GM19193 (cell line): ENCODE measurements around the gene ATG2A.
A peak's percentile ranks its signal among the peaks of the same experiment; 100 is the strongest.

Source experiments
- POLR2A ChIP-seq: IDR thresholded peaks from 4 replicates; pipeline ENCODE4 v1.6.1; 2011; ENCODE audit not compliant: insufficient read depth, insufficient read length; ENCODE audit errors: extremely low read depth

Gene ATG2A

DNA sequence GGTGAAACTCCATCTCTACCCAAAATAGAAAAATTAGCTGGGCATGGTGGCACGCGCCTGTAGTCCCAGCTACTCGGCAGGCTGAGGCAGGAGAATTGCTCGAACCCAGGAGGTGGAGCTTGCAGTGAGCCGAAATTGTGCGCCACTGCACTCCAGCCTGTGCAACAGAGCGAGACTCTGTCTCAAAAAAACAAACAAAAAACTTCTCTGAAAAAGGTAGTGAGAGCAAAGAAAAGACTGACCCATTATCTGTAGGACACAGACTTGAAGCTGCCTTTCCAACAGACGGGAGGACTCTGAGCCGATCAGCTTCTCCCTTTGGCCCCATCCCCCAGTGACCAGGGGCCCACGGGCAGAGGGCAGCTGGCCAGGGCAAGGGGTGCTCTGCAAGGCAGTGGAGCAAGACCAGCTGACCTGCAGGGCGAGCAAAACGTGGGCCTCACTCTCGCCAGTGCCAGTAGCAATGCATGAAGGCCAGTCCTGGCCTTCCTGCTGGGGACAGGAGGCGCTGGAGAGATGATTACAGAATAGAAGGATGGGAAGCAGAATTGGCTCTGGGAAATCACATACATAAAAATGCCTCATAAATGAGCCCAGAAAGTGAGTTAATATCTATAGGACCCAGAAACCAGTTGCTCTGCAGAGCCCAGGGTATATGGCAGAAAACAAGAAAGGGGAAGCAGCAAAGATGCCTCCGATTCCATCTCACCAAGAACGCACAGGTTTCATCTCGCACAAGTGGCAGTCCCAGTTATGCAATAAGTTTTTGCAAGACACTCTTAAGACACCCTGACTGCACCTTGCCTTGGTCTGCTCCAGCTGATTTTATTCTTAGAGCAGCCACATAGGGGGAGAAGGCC lies 41.4 kb downstream of the ATG2A start:
- TF ChIP-seq POLR2A, result no peak

DNA sequence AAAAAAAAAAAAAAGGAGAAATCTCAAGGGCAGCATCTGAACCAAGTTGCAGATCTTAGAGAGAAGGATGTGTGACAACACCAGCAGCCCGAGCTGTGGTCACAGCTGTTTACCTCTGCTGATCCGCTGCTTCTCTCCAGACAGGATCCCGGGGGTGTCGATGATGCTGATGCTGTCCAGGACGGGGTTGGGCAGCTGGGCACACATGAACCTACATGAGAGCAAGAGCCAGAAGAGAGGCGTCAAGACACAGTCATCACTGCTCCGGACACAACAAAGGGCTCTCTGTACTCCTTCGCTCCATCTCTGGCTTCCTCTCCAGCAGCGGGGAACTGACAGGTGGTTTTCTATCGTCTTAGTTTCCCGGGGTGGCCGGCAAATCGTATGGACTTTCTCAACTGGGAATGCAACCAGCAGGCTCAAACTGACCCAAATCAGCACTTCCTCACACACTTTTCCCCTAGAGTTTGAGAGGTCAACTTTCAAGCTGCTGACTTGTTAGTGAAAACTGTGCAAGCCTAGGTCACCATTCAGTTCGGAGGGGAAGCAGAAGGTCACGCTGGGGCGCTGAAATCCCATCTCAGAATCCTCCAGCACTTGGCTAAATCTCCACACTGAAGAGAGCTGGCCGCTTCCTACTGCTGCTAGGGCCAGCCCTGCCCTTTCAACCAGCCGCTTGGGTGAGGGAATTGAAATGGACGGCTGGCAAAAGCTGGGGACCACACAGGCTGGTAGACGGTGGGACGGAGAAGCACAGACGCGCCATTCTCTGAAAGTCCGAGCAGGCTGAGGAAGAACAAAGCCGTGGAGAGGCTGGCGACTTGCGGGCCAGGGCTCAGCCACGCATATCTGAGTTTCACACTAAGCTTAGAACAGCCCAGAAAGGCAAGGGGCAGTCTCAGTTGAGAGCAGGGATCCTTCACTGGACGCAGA lies 42.4 kb downstream of the ATG2A start:
- no peak for TF ChIP-seq POLR2A

DNA sequence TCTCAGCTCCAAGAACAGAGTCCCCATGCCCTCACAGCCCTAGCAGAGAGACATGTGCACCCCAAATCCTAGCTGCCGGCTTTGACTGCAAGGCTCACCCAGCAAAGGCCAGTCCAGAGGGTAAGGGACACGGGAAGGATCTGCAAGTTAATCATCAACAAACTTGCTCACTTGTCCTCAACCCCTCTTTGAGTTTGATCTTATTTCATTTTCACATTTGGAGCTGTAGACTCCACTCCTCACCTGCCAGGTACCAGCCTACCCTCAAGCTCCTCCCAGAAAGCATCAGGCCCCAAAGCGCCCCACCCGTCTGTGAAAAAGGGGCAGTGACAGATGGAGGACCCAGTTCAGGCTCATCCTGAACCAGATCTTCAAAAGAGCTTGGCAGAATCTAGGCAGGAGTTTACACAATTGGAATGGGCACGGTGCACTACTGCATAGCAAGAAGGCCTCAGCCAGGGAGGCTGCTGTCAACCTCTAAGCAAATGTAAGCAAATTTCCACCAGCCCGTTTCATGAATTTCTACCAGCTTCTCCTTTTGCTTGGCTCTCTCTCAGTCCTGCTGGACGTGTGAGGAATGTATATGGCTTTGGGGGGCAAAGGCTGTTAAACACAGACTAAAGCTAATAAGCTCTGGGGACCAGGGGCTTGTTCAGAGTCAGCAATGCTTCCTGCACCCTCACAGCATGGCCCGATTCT lies 44.1 kb downstream of the ATG2A start:
- TF ChIP-seq POLR2A, result peak; percentile 8

DNA sequence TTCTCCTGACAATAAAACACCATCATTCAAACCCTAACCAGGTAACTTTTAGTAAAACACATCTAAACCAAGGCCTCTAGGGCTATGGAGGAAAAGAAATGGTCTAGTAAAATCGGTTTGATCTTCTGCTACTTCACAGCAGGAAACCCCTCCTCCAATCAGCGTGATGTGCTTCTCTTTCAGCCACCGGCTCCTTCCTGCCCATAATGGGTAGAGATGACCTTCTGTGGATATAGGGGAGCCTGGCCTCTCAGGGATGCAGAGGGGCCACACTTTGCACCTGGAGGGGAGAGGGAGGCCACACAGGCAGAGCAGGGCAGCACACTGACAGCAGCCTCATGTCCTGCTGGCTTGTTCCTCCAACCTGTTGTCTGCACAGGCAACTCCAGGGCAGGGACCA lies 45.5 kb downstream of the ATG2A start:
- no peak for TF ChIP-seq POLR2A

DNA sequence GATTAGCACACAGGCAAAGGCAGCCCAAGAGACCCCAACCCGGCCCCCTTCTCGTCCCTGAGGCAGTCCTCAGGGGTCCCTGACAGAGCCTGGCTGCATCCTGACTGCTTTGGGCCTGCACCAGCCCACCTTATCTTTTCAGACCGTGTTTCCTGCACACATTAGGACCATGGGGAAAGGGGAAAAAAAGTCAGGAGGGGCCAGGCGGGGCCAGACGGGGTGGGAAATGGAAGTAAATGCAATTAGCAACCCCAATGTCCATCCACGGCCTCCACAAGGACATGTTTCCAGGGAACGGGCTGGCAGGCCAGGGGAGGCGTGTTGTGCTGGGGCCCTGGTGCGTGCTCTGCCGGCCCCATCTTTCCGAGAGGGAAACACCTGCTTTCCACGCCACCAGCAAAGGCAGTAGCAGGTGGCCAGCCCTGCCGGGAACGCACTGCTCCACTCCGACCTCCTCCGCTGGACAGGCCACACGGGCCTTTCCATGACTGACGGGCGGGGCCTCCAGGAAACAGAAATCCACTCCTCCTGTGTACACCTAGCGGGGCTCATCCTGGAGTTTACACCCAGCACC lies 46.0 kb downstream of the ATG2A start:
- no peak for TF ChIP-seq POLR2A

DNA sequence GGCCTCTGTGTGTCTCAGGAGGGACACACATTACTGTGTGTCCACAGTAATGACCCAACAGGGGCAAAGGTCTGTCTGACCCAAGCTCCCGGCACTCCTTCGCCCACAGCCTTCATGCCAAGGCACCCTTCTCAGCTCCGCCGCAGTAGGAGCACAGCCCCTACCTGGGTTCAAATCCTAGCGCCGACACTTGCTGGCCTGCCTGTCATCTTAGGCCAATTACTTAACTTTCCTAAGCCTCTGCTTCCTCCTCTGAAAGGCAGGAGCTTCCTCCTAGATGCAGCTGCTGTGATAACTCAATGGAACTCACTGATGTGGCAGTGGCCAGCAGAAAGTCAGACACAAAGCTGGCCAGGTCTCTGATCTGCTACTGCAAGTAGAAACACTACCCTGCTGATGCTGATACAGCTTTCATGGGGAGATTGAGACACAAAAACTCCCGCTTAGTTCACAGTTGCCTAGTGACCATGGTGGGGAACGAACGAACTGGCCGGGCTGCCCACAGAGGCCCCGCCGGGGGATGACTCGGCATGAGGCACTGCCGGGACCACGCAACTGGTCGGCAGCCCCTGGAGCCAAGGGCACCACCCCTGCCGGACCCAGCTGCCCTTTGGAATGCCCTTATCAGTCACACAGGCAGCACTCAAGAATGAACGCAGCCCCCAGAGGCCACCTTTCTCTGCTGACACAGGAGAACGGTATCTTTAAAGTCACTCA lies 46.7 kb downstream of the ATG2A start:
- no peak for TF ChIP-seq POLR2A

DNA sequence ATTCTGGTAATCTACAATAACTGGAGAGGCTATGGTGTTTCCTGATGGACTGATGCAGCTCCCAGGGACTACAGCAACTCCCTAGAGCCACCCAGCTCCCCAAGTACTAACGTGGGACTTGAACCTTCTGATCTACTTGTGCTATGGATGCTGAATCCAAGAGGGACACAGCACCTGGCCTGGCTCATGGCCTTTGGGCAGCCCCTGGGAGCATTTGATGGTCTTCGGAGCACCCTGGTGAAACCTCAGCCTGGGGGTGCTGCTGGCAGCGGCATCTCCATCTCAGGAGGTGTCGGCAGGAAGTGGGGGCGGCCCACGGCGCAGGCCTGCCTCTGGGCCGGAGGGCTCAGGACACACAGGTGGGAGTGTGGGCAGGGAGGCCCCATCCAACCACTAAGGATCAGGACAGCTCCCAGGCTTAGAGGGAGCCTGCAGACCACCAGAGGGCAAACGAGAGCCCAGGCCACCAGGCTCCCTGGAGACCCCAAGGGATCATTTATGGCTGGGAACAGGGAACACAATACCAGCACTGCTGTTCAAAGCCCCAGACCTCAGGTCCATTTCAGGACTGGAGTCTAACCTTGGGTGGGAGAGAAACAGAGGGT lies 47.3 kb downstream of the ATG2A start:
- TF ChIP-seq POLR2A, result no peak

DNA sequence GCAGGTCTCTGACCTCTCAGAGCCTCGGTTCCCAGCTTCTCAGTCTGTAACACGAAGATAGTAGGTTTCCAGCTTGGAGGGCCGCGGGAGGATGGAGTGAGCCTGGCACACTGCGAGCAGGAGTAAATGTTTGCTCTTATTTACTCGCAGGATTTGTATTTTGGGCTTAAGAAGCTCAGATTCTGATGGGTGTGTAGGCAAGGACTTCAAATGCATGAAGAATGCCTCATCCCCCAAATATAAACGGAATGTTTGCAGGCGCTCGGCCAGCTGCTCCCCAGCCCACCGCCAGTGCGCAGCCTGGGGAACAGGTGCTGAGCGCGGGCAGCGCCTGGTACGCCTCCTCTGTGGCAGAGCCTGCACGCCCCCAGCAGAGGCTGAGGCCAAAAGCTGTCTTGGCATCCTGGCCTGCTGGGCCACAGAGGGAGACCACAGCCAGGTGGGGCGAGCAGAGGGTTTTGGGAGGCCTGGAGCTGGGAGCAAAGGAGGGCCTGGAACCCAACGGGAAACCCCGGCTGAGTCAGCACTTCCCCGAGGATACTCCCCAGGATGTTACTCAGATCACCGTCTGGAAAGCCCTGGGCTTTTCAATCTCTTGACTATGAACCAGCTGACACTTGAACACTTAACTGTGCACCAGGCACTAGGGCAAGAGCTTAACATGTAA lies 48.0 kb downstream of the ATG2A start:
- no peak for TF ChIP-seq POLR2A

DNA sequence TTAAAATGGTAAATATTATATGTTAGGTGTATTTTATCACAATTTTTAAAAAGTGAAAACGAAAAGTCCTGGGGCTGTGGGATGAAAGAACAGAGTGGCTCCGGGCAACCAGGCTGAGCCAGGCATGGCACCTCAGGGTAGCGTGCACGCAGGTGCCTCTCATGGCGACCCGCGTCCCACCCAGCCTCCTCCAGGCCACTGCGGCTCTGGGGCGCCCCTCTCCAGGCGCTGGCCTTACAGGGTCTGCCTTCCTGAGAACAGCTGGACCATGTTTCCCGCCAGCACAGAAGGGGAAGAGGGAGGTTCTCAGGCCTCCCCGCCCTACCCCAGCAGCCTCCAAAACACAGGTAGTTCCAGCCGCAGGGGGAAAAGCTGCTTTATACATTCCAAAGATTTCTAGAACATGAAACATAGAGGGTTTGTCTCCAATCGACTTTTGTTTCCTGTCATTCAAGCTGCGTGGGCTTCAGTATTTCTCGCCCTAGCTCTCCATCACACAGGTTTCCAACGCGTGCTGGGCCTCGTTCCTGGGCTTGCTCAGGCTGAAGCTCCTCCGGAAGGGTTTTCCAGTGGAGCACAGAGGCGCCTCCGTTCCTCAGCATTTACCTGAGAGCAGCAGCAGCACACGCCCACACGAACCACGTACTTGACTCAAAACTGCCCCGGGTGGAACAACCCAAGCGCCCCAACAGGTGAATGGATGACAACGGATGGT lies 49.1 kb downstream of the ATG2A start:
- no peak for TF ChIP-seq POLR2A

DNA sequence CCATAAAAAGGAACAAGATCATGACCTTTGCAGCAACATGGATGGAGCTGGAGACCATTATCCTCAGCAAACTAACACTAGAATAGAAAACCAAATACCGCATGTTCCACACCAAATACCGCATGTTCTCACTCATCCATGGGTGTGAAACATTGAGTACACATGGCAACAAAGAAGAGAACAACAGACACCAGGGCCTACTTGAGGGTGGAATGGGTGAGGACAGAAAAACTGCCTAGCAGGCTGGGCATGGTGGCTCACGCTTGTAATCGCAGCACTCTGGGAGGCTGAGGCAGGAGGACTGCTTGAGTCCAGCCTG lies 50.9 kb downstream of the ATG2A start:
- TF ChIP-seq POLR2A, result no peak

DNA sequence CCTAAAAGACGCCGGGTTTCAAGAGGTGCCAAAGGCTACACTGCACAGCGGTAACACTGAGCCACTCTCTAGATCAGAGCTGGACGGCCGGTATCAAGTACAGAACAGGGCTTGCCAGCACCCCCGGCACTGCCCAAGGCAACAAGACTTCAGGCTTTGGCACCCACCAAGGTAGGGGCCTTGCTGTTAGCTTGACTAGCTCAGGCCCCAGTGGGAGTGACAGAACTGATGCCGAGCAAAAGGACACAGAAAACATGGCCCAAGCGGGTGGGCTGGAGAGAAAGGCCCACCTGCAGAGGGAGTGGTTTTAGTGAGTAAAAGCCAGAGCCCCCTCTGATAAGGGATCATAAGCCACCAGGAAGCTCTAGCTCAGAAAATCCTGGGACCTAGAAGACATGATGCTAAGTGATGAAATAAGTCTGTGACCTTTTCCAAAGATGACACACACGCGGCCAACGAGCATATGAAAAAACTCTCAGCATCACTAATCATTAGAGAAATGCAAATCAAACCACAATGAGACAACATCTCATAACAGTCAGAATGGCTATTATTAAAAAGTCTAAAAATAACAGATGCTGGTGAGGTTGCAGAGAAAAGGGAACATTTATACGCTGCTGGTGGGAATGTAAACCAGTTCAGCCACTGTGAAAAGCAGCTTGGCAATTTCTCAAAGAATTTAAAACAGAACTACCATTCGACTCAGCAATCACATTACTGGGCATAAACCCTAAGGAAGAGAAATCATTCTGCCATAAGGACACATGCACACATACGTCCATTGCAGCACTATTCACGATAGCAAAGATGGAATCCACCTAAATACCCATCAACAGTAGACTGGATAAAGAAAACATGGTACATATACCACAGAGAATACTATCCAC lies 51.5 kb downstream of the ATG2A start:
- TF ChIP-seq POLR2A, result no peak
